Progenitor cell of endocrine pancreas (in vitro differentiated cells): ENCODE results near the gene CNTNAP2. TPM values are rescaled to one million over a fixed set of nuclear protein-coding genes. Genes with fewer than 3 reads are reported as not detected.

Source experiments
- DNase-seq: peaks from one replicate; pipeline ENCODE4 v3.0.0; 2021; ENCODE audit warnings: low spot score; ENCODE audit not compliant: unreplicated experiment
- H3K27ac Mint-ChIP-seq: 2 replicates; pipeline ENCODE4 v1.8.0; 2021; ENCODE audit warnings: mild to moderate bottlenecking, moderate library complexity, mixed read lengths
- H3K27me3 Mint-ChIP-seq: 2 replicates; pipeline ENCODE4 v1.8.0; 2021; ENCODE audit warnings: mixed read lengths
- H3K36me3 Mint-ChIP-seq: 2 replicates; pipeline ENCODE4 v1.8.0; 2022; ENCODE audit warnings: mixed read lengths; ENCODE audit not compliant: insufficient read depth
- H3K4me1 Mint-ChIP-seq: 2 replicates; pipeline ENCODE4 v1.8.0; 2021; ENCODE audit warnings: low read depth, mixed read lengths
- H3K4me3 Mint-ChIP-seq: 2 replicates; pipeline ENCODE4 v1.8.0; 2021; ENCODE audit warnings: low read depth, mild to moderate bottlenecking, moderate library complexity, mixed read lengths
- H3K9me3 Mint-ChIP-seq: 2 replicates; pipeline ENCODE4 v1.8.0; 2021; ENCODE audit warnings: low read depth, mixed read lengths
- CTCF ChIP-seq: fragments of 200-600 bp; sonication (generic); IDR thresholded peaks from one replicate; pipeline ENCODE4 v1.5.0; 2021; ENCODE audit warnings: antibody characterized with exemption, mild to moderate bottlenecking; ENCODE audit not compliant: unreplicated experiment
- total RNA-seq: library from RNA; stranded (reverse); gene quantifications from 2 replicates; pipeline ENCODE4 v1.2.1, GENCODE V29; 2021

Gene CNTNAP2
- total RNA-seq, 1 donor from 2014 or later = 6.5 TPM

- H3K36me3 Mint-ChIP-seq = no peaks in the 10 kb centered on the region
- no peak overlapping the region for H3K27ac Mint-ChIP-seq
- no peaks in the 10 kb centered on the region for H3K9me3 Mint-ChIP-seq
- no peak for DNase-seq
- no peak overlapping the region for H3K4me3 Mint-ChIP-seq
- TF ChIP-seq CTCF = no peak
- H3K27me3 Mint-ChIP-seq = no peaks in the 10 kb centered on the region
- peaks cover 1% of the 10 kb centered on the region for H3K4me1 Mint-ChIP-seq
Observed at GRCh38 chr7:147638566-147638965, 1522.0 kb downstream of the CNTNAP2 start.

- no peak overlapping the region for H3K27ac Mint-ChIP-seq
- no peak for DNase-seq
- no peak for TF ChIP-seq CTCF
Observed at GRCh38 chr7:147639037-147639436, 1522.4 kb downstream of the CNTNAP2 start.

GRCh38 chr7:147639751-147640150 is 1523.2 kb downstream of the CNTNAP2 start:
- Mint-ChIP-seq H3K36me3 (no peaks in the 10 kb centered on the region), H3K4me1 (peaks cover 1% of the 10 kb centered on the region), H3K27ac (no peak overlapping the region), H3K4me3 (no peak overlapping the region), H3K27me3 (no peaks in the 10 kb centered on the region), H3K9me3 (no peaks in the 10 kb centered on the region)
- no peak for TF ChIP-seq CTCF
- DNase-seq = no peak

More at GRCh38 chr7:147639037-147639436, 1522.4 kb downstream of the CNTNAP2 start:
- Mint-ChIP-seq H3K4me3 (no peak overlapping the region), H3K27me3 (no peaks in the 10 kb centered on the region), H3K9me3 (no peaks in the 10 kb centered on the region), H3K4me1 (peaks cover 1% of the 10 kb centered on the region), H3K36me3 (no peaks in the 10 kb centered on the region)

- H3K4me3 Mint-ChIP-seq = no peak overlapping the region
- H3K27me3 Mint-ChIP-seq = no peaks in the 10 kb centered on the region
- no peak for TF ChIP-seq CTCF
- DNase-seq = no peak
- H3K9me3 Mint-ChIP-seq = no peaks in the 10 kb centered on the region
- no peak overlapping the region for H3K27ac Mint-ChIP-seq
- peaks cover 1% of the 10 kb centered on the region for H3K4me1 Mint-ChIP-seq
- no peaks in the 10 kb centered on the region for H3K36me3 Mint-ChIP-seq
Observed at GRCh38 chr7:147640821-147641220, 1524.2 kb downstream of the CNTNAP2 start.

- Mint-ChIP-seq H3K27me3 (no peaks in the 10 kb centered on the region), H3K36me3 (no peaks in the 10 kb centered on the region), H3K27ac (no peak overlapping the region), H3K4me1 (no peaks in the 10 kb centered on the region), H3K9me3 (no peaks in the 10 kb centered on the region), H3K4me3 (no peak overlapping the region)
- no peak for DNase-seq
- TF ChIP-seq CTCF = no peak
Observed at GRCh38 chr7:147646568-147646967, 1530.0 kb downstream of the CNTNAP2 start.
